ENCODE measurements around the gene ARHGEF10L.
"Not testable (repeated sequence)": the region's sequence is repeated elsewhere in the genome, so short reads cannot be mapped to it uniquely, and the experiment has no call there.

The ARHGEF10L gene, protein sequence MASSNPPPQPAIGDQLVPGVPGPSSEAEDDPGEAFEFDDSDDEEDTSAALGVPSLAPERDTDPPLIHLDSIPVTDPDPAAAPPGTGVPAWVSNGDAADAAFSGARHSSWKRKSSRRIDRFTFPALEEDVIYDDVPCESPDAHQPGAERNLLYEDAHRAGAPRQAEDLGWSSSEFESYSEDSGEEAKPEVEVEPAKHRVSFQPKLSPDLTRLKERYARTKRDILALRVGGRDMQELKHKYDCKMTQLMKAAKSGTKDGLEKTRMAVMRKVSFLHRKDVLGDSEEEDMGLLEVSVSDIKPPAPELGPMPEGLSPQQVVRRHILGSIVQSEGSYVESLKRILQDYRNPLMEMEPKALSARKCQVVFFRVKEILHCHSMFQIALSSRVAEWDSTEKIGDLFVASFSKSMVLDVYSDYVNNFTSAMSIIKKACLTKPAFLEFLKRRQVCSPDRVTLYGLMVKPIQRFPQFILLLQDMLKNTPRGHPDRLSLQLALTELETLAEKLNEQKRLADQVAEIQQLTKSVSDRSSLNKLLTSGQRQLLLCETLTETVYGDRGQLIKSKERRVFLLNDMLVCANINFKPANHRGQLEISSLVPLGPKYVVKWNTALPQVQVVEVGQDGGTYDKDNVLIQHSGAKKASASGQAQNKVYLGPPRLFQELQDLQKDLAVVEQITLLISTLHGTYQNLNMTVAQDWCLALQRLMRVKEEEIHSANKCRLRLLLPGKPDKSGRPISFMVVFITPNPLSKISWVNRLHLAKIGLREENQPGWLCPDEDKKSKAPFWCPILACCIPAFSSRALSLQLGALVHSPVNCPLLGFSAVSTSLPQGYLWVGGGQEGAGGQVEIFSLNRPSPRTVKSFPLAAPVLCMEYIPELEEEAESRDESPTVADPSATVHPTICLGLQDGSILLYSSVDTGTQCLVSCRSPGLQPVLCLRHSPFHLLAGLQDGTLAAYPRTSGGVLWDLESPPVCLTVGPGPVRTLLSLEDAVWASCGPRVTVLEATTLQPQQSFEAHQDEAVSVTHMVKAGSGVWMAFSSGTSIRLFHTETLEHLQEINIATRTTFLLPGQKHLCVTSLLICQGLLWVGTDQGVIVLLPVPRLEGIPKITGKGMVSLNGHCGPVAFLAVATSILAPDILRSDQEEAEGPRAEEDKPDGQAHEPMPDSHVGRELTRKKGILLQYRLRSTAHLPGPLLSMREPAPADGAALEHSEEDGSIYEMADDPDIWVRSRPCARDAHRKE (N-terminal part only)
- 0.07 to 0.24 reads per million in 2 donors for total RNA-seq

DNA sequence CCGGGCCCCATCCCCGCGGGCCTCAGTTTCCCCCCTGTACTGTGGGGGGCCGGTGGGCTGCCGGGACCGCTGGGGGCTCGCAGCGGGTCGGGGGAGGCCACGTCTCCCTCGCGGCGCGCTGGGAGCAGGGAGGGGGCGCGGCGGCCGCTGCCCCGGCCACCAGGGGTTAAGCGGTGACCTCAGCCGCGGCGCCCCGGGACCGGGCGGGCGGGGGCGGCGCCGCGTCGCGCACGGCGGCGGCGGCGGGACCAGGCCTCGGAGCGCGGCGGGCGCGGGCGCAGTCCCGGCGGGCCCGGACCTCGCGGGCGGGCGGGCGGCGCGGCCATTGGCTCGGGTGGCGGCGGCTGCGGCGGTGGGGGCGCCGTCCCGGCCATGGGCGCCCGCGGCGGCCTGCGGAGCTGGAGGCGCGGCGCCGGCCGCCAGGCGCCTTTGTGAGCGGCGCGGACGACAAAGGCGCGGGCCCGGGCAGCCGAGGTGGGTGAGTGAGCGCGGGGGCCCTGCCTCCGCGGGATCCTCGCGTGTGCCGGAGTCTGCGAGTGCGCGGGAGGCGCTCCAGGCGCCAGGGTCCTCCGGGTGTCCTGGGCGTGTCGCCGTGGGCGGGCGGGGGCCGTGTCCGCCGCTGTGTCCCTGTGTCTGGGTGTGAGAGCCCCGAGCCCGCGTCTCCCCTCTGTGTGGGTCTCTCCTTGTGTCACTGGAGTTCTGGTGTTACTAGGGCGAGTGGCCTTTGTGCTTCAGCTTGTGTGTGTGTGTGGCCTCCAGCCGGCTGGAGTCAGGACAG, at the start of gene ARHGEF10L:
Gene ARHGEF10L (plus strand): TSS at position 222 of the 778 bp plus-strand sequence. CDS start 40,898 bp downstream, outside the sequence.
- DNase-seq: no peak

- DNase-seq: not testable (repeated sequence)
These were observed 49.6 kb upstream of the ARHGEF10L start for GRCh38 chr1:17489768-17490417.

GRCh38 chr1:17490667-17491066, 48.8 kb upstream of the ARHGEF10L start:
- DNase-seq: not testable (repeated sequence)

GRCh38 chr1:17494114-17494729, 45.3 kb upstream of the ARHGEF10L start:
- peak; percentile 48 for DNase-seq

DNA sequence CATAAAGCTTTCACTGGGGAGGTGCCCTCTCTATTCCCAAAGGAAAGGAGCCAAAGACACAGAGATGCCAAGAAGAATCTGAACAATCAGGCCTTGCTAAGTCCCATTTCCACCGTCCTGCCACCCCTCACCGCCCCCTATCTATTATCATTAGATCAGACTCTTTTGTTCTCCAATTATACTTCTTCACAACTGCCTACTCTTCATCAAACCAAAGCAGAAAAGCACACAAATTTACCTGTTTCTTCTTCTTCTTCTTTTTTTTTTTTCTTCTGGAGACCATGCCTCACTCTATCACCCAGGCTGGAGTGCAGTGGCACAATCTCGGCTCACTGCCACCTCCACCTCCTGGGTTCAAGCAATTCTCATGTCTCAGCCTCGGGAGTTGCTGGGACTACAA, 43.1 kb upstream of the ARHGEF10L start:
- DNase-seq: no peak

DNA sequence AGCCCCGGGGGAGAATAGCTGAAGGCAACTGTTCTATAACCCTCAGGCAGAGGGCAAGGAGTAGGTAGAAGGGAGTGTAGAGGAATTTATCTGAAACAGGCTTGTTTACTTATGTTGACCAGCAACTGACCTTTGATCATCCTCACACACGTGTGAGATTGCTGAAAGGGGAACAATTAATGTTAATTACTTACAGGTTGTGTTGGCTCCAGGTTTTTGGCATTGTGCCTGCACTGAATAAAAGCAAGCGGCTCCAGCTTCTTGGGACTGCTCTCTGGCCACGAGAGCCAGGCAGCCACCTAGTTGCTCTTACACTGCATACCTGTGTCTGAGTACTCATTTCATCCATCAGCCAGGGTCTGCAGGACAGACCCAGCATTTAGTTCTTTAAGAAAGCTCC, 41.3 kb upstream of the ARHGEF10L start:
- no peak for DNase-seq

DNA sequence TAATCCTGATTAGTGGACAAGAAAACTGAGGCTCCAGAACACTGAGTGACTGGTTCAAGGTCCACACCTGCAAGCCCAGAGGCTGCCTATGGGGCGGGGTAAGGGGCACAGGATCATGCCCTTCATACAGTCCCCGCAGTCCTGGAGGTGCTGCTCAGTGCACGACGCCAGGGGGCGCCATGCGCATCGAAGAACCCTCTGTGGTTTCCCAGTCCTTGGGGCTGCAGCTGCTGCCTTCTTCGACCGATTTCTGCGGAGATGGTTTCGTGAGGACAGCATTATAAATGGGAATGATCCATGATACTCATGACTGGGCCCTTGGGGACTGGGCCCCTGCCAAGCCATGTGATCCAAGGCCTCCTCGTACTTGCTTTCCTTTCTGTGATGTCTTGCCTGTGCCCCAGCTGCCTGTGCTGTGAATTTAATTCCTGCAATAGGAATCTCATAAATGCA, 37.1 kb upstream of the ARHGEF10L start:
- DNase-seq: peak; percentile 19

DNA sequence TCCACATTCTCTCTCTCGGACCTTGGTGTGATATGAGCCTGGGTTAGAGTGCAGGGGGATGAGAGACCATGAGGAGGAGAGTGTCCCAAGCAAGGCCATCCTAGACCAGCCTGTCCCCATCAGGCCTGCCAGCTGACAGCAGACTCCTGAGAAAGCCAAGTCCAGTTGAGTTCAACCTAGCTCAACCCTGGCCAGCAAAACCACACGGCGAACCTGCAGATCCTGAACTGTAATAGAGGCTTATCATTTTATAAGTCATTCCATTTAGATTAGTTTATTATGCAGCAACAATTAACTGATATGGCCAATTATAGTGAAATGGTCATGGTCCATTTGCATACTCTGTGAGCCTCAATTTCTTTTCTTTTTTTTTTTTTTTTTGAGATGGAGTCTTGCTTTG, 36.4 kb upstream of the ARHGEF10L start:
- no peak for DNase-seq

GRCh38 chr1:17507200-17507599, 32.3 kb upstream of the ARHGEF10L start:
- DNase-seq: not testable (repeated sequence)

DNA sequence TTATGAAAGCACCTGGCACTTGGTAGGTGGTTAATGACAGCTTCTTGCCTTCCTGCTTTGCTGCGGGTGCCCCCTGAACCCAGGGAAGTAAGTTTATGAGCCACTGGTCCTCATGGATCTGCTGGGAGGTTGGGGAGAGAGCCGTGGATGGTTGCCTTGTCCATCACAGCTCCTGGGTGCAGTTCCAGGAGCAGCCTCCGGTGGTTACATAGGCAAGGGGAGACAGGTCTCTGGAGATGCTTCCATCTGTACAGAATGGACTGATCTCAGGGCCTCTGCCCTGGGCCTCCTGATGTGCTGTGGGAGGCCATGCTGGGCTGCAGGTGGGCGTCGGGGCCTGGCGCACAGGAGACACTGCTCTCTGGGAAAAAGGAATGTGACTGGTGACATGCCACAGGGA, 31.6 kb upstream of the ARHGEF10L start:
- no peak for DNase-seq

GRCh38 chr1:17509363-17509762, 30.1 kb upstream of the ARHGEF10L start:
- no peak for DNase-seq

DNA sequence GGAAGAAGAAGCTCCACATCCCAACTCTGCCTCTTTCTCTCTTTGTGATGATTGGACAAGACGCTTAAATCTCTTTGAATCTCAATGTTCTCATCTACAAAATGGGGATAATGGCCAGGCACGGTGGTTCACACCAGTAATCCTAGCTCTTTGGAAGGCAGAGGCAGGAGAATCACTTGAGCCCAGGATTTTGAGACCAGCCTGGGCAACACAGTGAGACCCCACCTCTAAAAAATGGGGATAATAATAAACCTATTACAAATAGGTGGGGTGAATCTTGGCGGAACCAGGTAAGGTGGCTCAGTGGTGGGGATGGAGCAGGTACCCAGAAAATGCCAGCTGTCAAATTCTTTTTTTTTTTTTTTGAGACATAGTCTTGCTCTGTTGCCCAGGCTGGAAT, 29.4 kb upstream of the ARHGEF10L start:
- no peak for DNase-seq

- no peak for DNase-seq
These were observed 28.3 kb upstream of the ARHGEF10L start for GRCh38 chr1:17511188-17511587.

DNA sequence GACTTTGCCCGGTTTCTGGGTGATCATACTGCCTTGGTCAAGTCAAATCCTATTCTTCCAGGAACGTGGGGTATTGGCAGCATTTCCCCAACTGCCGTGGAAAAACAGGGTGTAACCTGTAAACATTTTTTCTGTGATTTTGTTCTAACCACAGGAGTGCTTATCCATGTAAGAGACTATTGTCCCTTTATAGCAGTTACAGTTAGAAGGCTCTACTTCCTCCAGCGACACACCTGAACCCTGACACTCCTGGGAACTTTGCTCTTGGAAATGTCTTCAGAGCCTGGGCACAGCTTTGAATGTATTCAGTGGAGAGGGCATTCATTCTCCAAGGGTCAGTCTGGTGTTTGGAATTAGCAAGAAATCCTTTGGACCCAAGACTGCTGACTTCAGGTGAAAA, 26.4 kb upstream of the ARHGEF10L start:
- DNase-seq: no peak

DNA sequence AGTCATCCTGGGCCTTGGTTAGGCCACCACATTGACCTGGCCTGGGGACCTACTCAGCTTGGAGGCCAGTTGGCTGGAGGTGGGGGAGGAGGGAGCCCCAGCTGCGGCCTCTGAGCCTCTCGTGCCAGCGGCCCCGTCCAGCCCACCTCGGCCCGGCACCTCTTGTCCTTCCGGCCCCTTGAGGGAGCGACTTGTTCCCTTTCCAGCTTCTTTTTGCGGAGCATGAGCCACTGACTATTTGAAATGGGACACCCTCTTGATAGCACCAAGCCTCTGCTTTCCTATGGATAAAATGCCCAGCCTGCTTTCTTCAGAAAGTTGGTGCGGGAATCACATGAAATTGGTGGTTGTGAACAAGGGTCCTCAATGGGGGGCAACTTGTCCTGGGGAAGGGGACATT, 24.7 kb upstream of the ARHGEF10L start:
- no peak for DNase-seq

DNA sequence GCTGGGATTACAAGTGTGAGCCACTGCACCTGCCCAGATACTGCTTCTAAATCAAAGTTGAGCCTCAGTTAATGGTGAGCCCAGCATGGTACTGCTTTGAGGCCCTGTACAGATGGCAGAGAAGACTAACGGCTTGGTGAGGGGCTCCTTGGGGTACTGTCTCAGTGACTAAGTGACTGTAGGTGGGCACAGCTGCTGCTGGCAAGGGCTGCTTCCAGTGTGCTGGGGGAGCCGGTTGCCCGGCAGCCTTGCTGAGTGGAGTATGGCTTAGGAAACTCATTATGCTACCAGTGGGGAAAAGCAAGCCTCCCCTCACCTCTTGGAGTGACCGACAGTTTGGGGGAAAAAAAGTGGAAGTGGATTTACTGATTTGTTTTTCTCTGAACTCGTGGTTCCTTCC, 23.6 kb upstream of the ARHGEF10L start:
- DNase-seq: no peak

DNA sequence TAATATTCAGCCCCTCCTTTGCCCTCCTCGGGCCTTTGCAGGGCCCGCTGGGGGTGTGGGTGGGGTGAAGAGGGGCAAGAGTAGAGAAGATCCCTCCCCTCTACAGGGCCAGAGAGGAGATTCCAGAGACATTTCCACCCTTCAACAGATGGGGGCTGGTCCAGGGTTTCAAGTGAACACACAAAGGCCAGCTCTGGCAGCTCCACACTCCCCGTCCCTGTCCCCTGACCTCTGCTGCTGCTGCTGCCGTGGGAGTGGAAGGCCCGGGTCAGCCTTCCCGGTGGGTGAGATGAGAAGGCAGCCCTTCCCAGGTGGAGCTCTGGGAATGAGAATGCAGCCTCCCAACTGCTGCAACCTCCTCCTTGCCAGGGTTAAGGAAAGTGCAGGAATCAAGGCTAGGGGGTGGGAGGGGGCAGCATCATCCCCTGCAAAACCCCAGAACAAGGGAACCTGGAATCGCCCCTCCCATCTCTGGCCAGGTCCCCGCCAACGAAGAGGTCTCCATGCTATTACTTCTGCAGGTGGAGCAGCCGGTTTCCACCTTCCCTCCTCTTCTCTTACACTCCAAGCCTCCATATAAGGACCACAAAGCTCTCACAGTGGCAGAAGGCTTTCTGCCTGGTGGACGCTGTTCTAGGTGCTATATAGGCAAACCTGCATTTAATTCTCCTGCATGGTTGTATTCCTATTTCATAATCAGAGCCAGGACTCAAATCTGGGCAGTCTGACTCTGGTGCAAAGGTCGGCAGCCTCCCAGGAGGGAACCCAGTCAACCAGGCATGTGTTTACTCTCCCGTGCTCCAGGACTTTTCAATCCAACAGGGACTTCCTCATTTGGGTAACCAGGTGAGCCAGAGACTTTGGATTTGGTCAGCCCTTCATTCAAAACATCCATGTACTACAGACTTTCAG, 22.9 kb upstream of the ARHGEF10L start:
- DNase-seq: no peak

DNA sequence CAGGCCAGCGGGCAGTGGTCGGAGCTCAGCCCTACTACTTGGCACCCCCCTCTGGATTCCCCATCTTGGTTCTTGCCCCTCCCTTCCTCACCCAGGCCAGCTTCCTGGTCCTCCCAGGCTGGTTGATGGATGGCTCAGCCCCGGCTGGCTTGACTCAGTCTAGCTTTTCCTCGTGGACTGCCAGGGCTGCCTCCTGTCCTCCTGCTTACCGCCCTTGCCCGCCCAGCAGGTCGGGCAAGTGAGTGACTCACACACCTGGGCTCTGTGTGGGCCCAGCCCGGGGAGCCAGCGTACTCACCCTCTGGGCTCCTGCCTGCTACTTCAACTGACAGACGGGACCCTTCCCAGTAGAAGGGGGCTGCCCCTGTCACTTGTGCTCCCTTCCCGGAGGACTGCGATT, 19.5 kb upstream of the ARHGEF10L start:
- DNase-seq: no peak

- no peak for DNase-seq
These were observed 18.8 kb upstream of the ARHGEF10L start for GRCh38 chr1:17520473-17521319.
